Stimulated activated memory B cell treated with anti-CD40 and anti-IgM and Interleukin-4, amounts not matched to agents 10 μg/mL and 1 μg/mL and 100 μg/mL, for 72 hours (primary cell): ENCODE data around the gene LPCAT3.
"Not testable (repeated sequence)": the region's sequence is repeated elsewhere in the genome, so short reads cannot be mapped to it uniquely, and the experiment has no call there.

Experiments used
- ATAC-seq: fragments of 150-1000 bp; cut with Tn5 transposase; 2 replicates; pipeline ENCODE4 v1.10.0; 2021
- H3K27ac Mint-ChIP-seq: one replicate; pipeline ENCODE4 v1.8.0; 2022; ENCODE audit warnings: mild to moderate bottlenecking, mixed read lengths
- H3K27me3 Mint-ChIP-seq: one replicate; pipeline ENCODE4 v1.8.0; 2022; ENCODE audit warnings: mixed read lengths
- H3K36me3 Mint-ChIP-seq: one replicate; pipeline ENCODE4 v1.8.0; 2022; ENCODE audit warnings: mixed read lengths
- H3K4me1 Mint-ChIP-seq: one replicate; pipeline ENCODE4 v1.8.0; 2022; ENCODE audit warnings: mixed read lengths
- H3K4me3 Mint-ChIP-seq: one replicate; pipeline ENCODE4 v1.8.0; 2022; ENCODE audit warnings: mild to moderate bottlenecking, moderate library complexity, mixed read lengths
- H3K9me3 Mint-ChIP-seq: one replicate; pipeline ENCODE4 v1.8.0; 2022; ENCODE audit warnings: mixed read lengths

LPCAT3 gene

GRCh38 chr12:7016958-7017571, 1.2 kb downstream of the LPCAT3 start:
- no peak for ATAC-seq
- no peaks in the 10 kb centered on the region for H3K27me3 Mint-ChIP-seq
- H3K36me3 Mint-ChIP-seq, result peaks cover 19% of the 10 kb centered on the region
- H3K4me1 Mint-ChIP-seq, result peaks cover 33% of the 10 kb centered on the region
- H3K27ac Mint-ChIP-seq, result peak overlapping the region; percentile 77
- peak overlapping the region; percentile 91 for H3K4me3 Mint-ChIP-seq
- H3K9me3 Mint-ChIP-seq, result no peaks in the 10 kb centered on the region

GRCh38 chr12:7015555-7016370, 2.5 kb downstream of the LPCAT3 start:
- Mint-ChIP-seq H3K27me3 (no peaks in the 10 kb centered on the region), H3K4me1 (peaks cover 33% of the 10 kb centered on the region), H3K4me3 (no peak overlapping the region), H3K27ac (no peak overlapping the region), H3K36me3 (peaks cover 19% of the 10 kb centered on the region), H3K9me3 (no peaks in the 10 kb centered on the region)
- no peak for ATAC-seq

GRCh38 chr12:7013101-7013500, 5.2 kb downstream of the LPCAT3 start:
- peaks cover 31% of the 10 kb centered on the region for H3K36me3 Mint-ChIP-seq
- H3K4me3 Mint-ChIP-seq, result no peak overlapping the region
- ATAC-seq, result no peak
- peaks cover 34% of the 10 kb centered on the region for H3K4me1 Mint-ChIP-seq
- no peaks in the 10 kb centered on the region for H3K9me3 Mint-ChIP-seq
- H3K27me3 Mint-ChIP-seq, result no peaks in the 10 kb centered on the region
- H3K27ac Mint-ChIP-seq, result no peak overlapping the region

- Mint-ChIP-seq H3K36me3 (peaks cover 31% of the 10 kb centered on the region), H3K4me3 (no peak overlapping the region), H3K9me3 (no peaks in the 10 kb centered on the region), H3K27me3 (no peaks in the 10 kb centered on the region), H3K27ac (no peak overlapping the region), H3K4me1 (peaks cover 24% of the 10 kb centered on the region)
- no peak for ATAC-seq
Measured at GRCh38 chr12:7012024-7012607, 6.2 kb downstream of the LPCAT3 start.

- not testable (repeated sequence) for H3K4me3 Mint-ChIP-seq, H3K27me3 Mint-ChIP-seq, ATAC-seq, H3K9me3 Mint-ChIP-seq, H3K27ac Mint-ChIP-seq
- peaks cover 31% of the 10 kb centered on the region for H3K36me3 Mint-ChIP-seq
- peaks cover 17% of the 10 kb centered on the region for H3K4me1 Mint-ChIP-seq
Measured at GRCh38 chr12:7011398-7011797, 6.9 kb downstream of the LPCAT3 start.

- Mint-ChIP-seq H3K27me3 (no peaks in the 10 kb centered on the region), H3K4me1 (peaks cover 23% of the 10 kb centered on the region), H3K27ac (no peak overlapping the region), H3K9me3 (no peaks in the 10 kb centered on the region), H3K36me3 (peaks cover 39% of the 10 kb centered on the region), H3K4me3 (no peak overlapping the region)
- ATAC-seq, result no peak
Measured at GRCh38 chr12:7009512-7009911, 8.8 kb downstream of the LPCAT3 start.

- Mint-ChIP-seq H3K27ac (no peak overlapping the region), H3K9me3 (no peaks in the 10 kb centered on the region), H3K4me3 (no peak overlapping the region), H3K4me1 (peaks cover 24% of the 10 kb centered on the region), H3K36me3 (peaks cover 42% of the 10 kb centered on the region), H3K27me3 (no peaks in the 10 kb centered on the region)
- ATAC-seq, result no peak
Measured at GRCh38 chr12:7008864-7009263, 9.4 kb downstream of the LPCAT3 start.

- H3K4me3 Mint-ChIP-seq, result no peak overlapping the region
- H3K27me3 Mint-ChIP-seq, result no peaks in the 10 kb centered on the region
- no peak overlapping the region for H3K27ac Mint-ChIP-seq
- peaks cover 38% of the 10 kb centered on the region for H3K36me3 Mint-ChIP-seq
- H3K9me3 Mint-ChIP-seq, result no peaks in the 10 kb centered on the region
- H3K4me1 Mint-ChIP-seq, result peaks cover 20% of the 10 kb centered on the region
- no peak for ATAC-seq
Measured at GRCh38 chr12:7006639-7007038, 11.6 kb downstream of the LPCAT3 start.

- Mint-ChIP-seq H3K27me3 (no peaks in the 10 kb centered on the region), H3K36me3 (peaks cover 40% of the 10 kb centered on the region)
Measured at GRCh38 chr12:7005311-7005710, 13.0 kb downstream of the LPCAT3 start.

GRCh38 chr12:7004840-7005239, 13.4 kb downstream of the LPCAT3 start:
- Mint-ChIP-seq H3K36me3 (peaks cover 35% of the 10 kb centered on the region), H3K27ac (peak overlapping the region; percentile 27)
- no peak for ATAC-seq

More at GRCh38 chr12:7005311-7005710, 13.0 kb downstream of the LPCAT3 start:
- peak overlapping the region; percentile 27 for H3K27ac Mint-ChIP-seq
- H3K4me3 Mint-ChIP-seq, result no peak overlapping the region
- no peaks in the 10 kb centered on the region for H3K9me3 Mint-ChIP-seq
- H3K4me1 Mint-ChIP-seq, result peaks cover 18% of the 10 kb centered on the region
- ATAC-seq, result no peak

GRCh38 chr12:7004287-7004803, 13.9 kb downstream of the LPCAT3 start:
- no peaks in the 10 kb centered on the region for H3K9me3 Mint-ChIP-seq
- H3K27ac Mint-ChIP-seq, result peak overlapping the region; percentile 27
- no peaks in the 10 kb centered on the region for H3K27me3 Mint-ChIP-seq
- no peak for ATAC-seq
- H3K4me3 Mint-ChIP-seq, result no peak overlapping the region
- H3K36me3 Mint-ChIP-seq, result peaks cover 32% of the 10 kb centered on the region
- H3K4me1 Mint-ChIP-seq, result peaks cover 15% of the 10 kb centered on the region

More at GRCh38 chr12:7004840-7005239, 13.4 kb downstream of the LPCAT3 start:
- Mint-ChIP-seq H3K4me3 (no peak overlapping the region), H3K4me1 (peaks cover 15% of the 10 kb centered on the region), H3K27me3 (no peaks in the 10 kb centered on the region), H3K9me3 (no peaks in the 10 kb centered on the region)

GRCh38 chr12:7001921-7002591, 16.2 kb downstream of the LPCAT3 start:
- Mint-ChIP-seq H3K9me3 (no peaks in the 10 kb centered on the region), H3K4me1 (peaks cover 15% of the 10 kb centered on the region), H3K4me3 (no peak overlapping the region), H3K27ac (no peak overlapping the region), H3K36me3 (peaks cover 28% of the 10 kb centered on the region), H3K27me3 (no peaks in the 10 kb centered on the region)
- ATAC-seq, result no peak

- Mint-ChIP-seq H3K27me3 (no peaks in the 10 kb centered on the region), H3K4me1 (no peaks in the 10 kb centered on the region), H3K27ac (no peak overlapping the region), H3K36me3 (peaks cover 39% of the 10 kb centered on the region), H3K9me3 (no peaks in the 10 kb centered on the region), H3K4me3 (no peak overlapping the region)
- ATAC-seq, result no peak
Measured at GRCh38 chr12:6998715-6999451, 19.4 kb downstream of the LPCAT3 start.

- Mint-ChIP-seq H3K36me3 (peaks cover 35% of the 10 kb centered on the region), H3K27me3 (no peaks in the 10 kb centered on the region), H3K4me1 (no peaks in the 10 kb centered on the region), H3K9me3 (no peaks in the 10 kb centered on the region), H3K4me3 (no peak overlapping the region), H3K27ac (no peak overlapping the region)
- ATAC-seq, result no peak
Measured at GRCh38 chr12:6996040-6996441, 22.2 kb downstream of the LPCAT3 start.
